GM18873 (cell line): ENCODE data around the gene KRTAP3-3.
"Not testable (repeated sequence)": the region's sequence is repeated elsewhere in the genome, so short reads cannot be mapped to it uniquely, and the experiment has no call there.

ENCODE experiments used
- ATAC-seq: cut with Tn5 transposase; IDR thresholded peaks from one replicate; pipeline ENCODE4 v1.9.1; 2021; ENCODE audit warnings: mild to moderate bottlenecking, moderate library complexity, moderate number of reproducible peaks; ENCODE audit not compliant: unreplicated experiment, low FRiP score

Gene KRTAP3-3

GRCh38 chr17:40993839-40994238, at the start of gene KRTAP3-3:
Gene KRTAP3-3, minus strand, starts transcription at chr17:40994164. Its CDS starts 67 bp downstream, at chr17:40994097.
- no peak for ATAC-seq

- ATAC-seq = no peak
Observed at GRCh38 chr17:41042953-41043352, 49.0 kb upstream of the KRTAP3-3 start.

GRCh38 chr17:41040783-41041571, 47.0 kb upstream of the KRTAP3-3 start, which contains the start of gene KRTAP1-1:
Gene KRTAP1-1, minus strand, starts transcription at chr17:41041450. Its CDS starts 53 bp downstream, at chr17:41041397.
- ATAC-seq = not testable (repeated sequence)

GRCh38 chr17:41037853-41038350, 43.9 kb upstream of the KRTAP3-3 start:
- ATAC-seq = no peak

GRCh38 chr17:41034346-41034935, 40.5 kb upstream of the KRTAP3-3 start, which contains the start of gene KRTAP1-3:
Gene KRTAP1-3, minus strand, starts transcription at chr17:41034874. Its CDS starts 53 bp downstream, at chr17:41034821.
- ATAC-seq = not testable (repeated sequence)

GRCh38 chr17:41029633-41030245, 35.8 kb upstream of the KRTAP3-3 start, which contains the start of gene KRTAP1-4:
Gene KRTAP1-4, minus strand, starts transcription at chr17:41030195. Its CDS starts 117 bp downstream, at chr17:41030078.
- no peak for ATAC-seq

GRCh38 chr17:41026715-41027471, 32.9 kb upstream of the KRTAP3-3 start, which contains the start of gene KRTAP1-5:
Gene KRTAP1-5, minus strand, starts transcription at chr17:41027208. Its CDS starts 53 bp downstream, at chr17:41027155.
- ATAC-seq = no peak

GRCh38 chr17:41024697-41025096, 30.7 kb upstream of the KRTAP3-3 start:
- ATAC-seq = no peak

GRCh38 chr17:41020336-41020735, 26.4 kb upstream of the KRTAP3-3 start:
- ATAC-seq = no peak

- no peak for ATAC-seq
Observed at GRCh38 chr17:41019415-41019814, 25.5 kb upstream of the KRTAP3-3 start.

- no peak for ATAC-seq
Observed at GRCh38 chr17:41018541-41018940, 24.6 kb upstream of the KRTAP3-3 start.

- no peak for ATAC-seq
Observed at GRCh38 chr17:41016578-41017215, 22.7 kb upstream of the KRTAP3-3 start.

- ATAC-seq = no peak
Observed at GRCh38 chr17:41015454-41015853, 21.5 kb upstream of the KRTAP3-3 start.

- no peak for ATAC-seq
Observed at GRCh38 chr17:41013606-41014005, 19.6 kb upstream of the KRTAP3-3 start.

GRCh38 chr17:41013181-41013580, 19.2 kb upstream of the KRTAP3-3 start:
- no peak for ATAC-seq

GRCh38 chr17:41012326-41013120, 18.6 kb upstream of the KRTAP3-3 start:
- no peak for ATAC-seq

- no peak for ATAC-seq
Observed at GRCh38 chr17:41010441-41010840, 16.5 kb upstream of the KRTAP3-3 start.

- ATAC-seq = no peak
Observed at GRCh38 chr17:41009936-41010335, 16.0 kb upstream of the KRTAP3-3 start.

GRCh38 chr17:41009301-41009760, 15.4 kb upstream of the KRTAP3-3 start:
- no peak for ATAC-seq
